HepG2 (cell line): ENCODE data around the gene POU5F1. TPM values are rescaled to one million over a fixed set of nuclear protein-coding genes. Genes with fewer than 3 reads are reported as not detected.
A peak's percentile ranks its signal among the peaks of the same experiment; 100 is the strongest.

Experiments used
- ATF4 ChIP-seq, 2 experiments: fragments of 450-650 bp in 1 of 2; sonication (generic) in 1 of 2; formaldehyde crosslinking; IDR thresholded peaks; 2 replicates each; pipeline versions ENCODE4 v1.5.0 to v1.8.0; 2020 to 2022; ENCODE audit warnings: mild to moderate bottlenecking in 1 of 2, missing genetic modification reagents in 1 of 2
- ATRX ChIP-seq: sonication (generic); formaldehyde crosslinking; IDR thresholded peaks from 2 replicates; pipeline ENCODE4 v1.4.0; 2020; ENCODE audit warnings: missing genetic modification reagents, borderline replicate concordance
- CREM ChIP-seq, 2 experiments: sonication (generic) in 1 of 2; formaldehyde crosslinking in 1 of 2; IDR thresholded peaks; 2 replicates each; pipeline versions ENCODE4 v1.4.0 to v1.6.1; 2016 to 2020; ENCODE audit warnings: antibody characterized with exemption in 1 of 2, mild to moderate bottlenecking in 1 of 2, missing genetic modification reagents in 1 of 2
- EHMT2 ChIP-seq: fragments of 200-600 bp; sonication (generic); IDR thresholded peaks from 2 replicates; pipeline ENCODE4 v1.7.0; 2017; ENCODE audit warnings: antibody characterized with exemption, low read depth, low read length, borderline replicate concordance
- HBP1 ChIP-seq: IDR thresholded peaks from 2 replicates; pipeline ENCODE4 v1.6.1; 2016; ENCODE audit warnings: low read depth, control low read depth
- HNRNPL ChIP-seq: fragments of 200-400 bp; formaldehyde crosslinking; IDR thresholded peaks from 2 replicates; pipeline ENCODE4 v1.6.1; 2017; ENCODE audit warnings: mild to moderate bottlenecking, low read depth, low read length
- HOXA3 ChIP-seq: sonication (generic); formaldehyde crosslinking; IDR thresholded peaks from 2 replicates; pipeline ENCODE4 v1.5.0; 2020; ENCODE audit warnings: missing genetic modification reagents
- IRF2 ChIP-seq: IDR thresholded peaks from 2 replicates; pipeline ENCODE4 v1.6.1; 2018; ENCODE audit warnings: missing genetic modification reagents, missing compliant biosample characterization
- KMT2A ChIP-seq: sonication (generic); formaldehyde crosslinking; IDR thresholded peaks from 2 replicates; pipeline ENCODE4 v1.4.0; 2020; ENCODE audit warnings: missing genetic modification reagents
- MAFG ChIP-seq: sonication (generic); formaldehyde crosslinking; IDR thresholded peaks from 2 replicates; pipeline ENCODE4 v1.5.1; 2020; ENCODE audit warnings: mild to moderate bottlenecking, missing genetic modification reagents
- NFATC3 ChIP-seq: sonication (generic); formaldehyde crosslinking; IDR thresholded peaks from 2 replicates; pipeline ENCODE4 v1.5.1; 2020; ENCODE audit warnings: mild to moderate bottlenecking, missing genetic modification reagents
- PCBP2 ChIP-seq: fragments of 200-400 bp; formaldehyde crosslinking; optimal IDR thresholded peaks from 2 replicates; pipeline ENCODE3; 2018; ENCODE audit warnings: low read length, low read depth; ENCODE audit not compliant: poor library complexity, severe bottlenecking
- POLR2G ChIP-seq: fragments of 200-400 bp; formaldehyde crosslinking; IDR thresholded peaks from 2 replicates; pipeline ENCODE4 v1.6.1; 2018; ENCODE audit warnings: mild to moderate bottlenecking, low read depth, low read length, moderate library complexity
- RAD51 ChIP-seq: fragments of 450-650 bp; IDR thresholded peaks from 2 replicates; pipeline ENCODE4 v1.6.1; 2016; ENCODE audit warnings: borderline replicate concordance
- SIX1 ChIP-seq: sonication (generic); formaldehyde crosslinking; IDR thresholded peaks from 2 replicates; pipeline ENCODE4 v1.4.0; 2020; ENCODE audit warnings: missing genetic modification reagents, borderline replicate concordance
- SOX13 ChIP-seq, 3 experiments: fragments of 450-650 bp in 1 of 3; sonication (generic) in 1 of 3; formaldehyde crosslinking in 1 of 3; IDR thresholded peaks in 2 of 3; conservative IDR thresholded peaks in 1 of 3; 2 replicates each; pipeline versions ENCODE4 v1.5.0 to v1.6.1; 2016 to 2020; ENCODE audit warnings: antibody characterized with exemption in 1 of 3, mild to moderate bottlenecking in 1 of 3, missing compliant biosample characterization in 1 of 3, missing genetic modification reagents in 1 of 3, moderate library complexity in 1 of 3
- TBX2 ChIP-seq: sonication (generic); formaldehyde crosslinking; IDR thresholded peaks from 2 replicates; pipeline ENCODE4 v1.5.0; 2020; ENCODE audit warnings: missing genetic modification reagents, mild to moderate bottlenecking, borderline replicate concordance
- THAP7 ChIP-seq: sonication (generic); formaldehyde crosslinking; IDR thresholded peaks from 2 replicates; pipeline ENCODE4 v1.8.1; 2023; ENCODE audit warnings: mild to moderate bottlenecking, missing genetic modification reagents
- XBP1 ChIP-seq: sonication (generic); formaldehyde crosslinking; IDR thresholded peaks from 2 replicates; pipeline ENCODE4 v1.5.0; 2020; ENCODE audit warnings: missing genetic modification reagents
- ZFYVE20 ChIP-seq: sonication (generic); formaldehyde crosslinking; IDR thresholded peaks from 2 replicates; pipeline ENCODE4 v1.8.0; 2023; ENCODE audit warnings: low read depth, mild to moderate bottlenecking, moderate library complexity, missing genetic modification reagents, borderline replicate concordance
- ZMAT3 ChIP-seq: sonication (generic); formaldehyde crosslinking; conservative IDR thresholded peaks from 2 replicates; pipeline ENCODE4 v1.7.0; 2021; ENCODE audit warnings: missing genetic modification reagents
- ZNF180 ChIP-seq: sonication (generic); formaldehyde crosslinking; IDR thresholded peaks from 2 replicates; pipeline ENCODE4 v1.4.0; 2020; ENCODE audit warnings: low read depth, missing genetic modification reagents, borderline replicate concordance
- ZNF235 ChIP-seq: sonication (generic); formaldehyde crosslinking; IDR thresholded peaks from 2 replicates; pipeline ENCODE4 v1.8.1; 2023; ENCODE audit warnings: mild to moderate bottlenecking, missing genetic modification reagents, borderline replicate concordance
- ZNF260 ChIP-seq: sonication (generic); formaldehyde crosslinking; IDR thresholded peaks from 2 replicates; pipeline ENCODE4 v1.4.0; 2020; ENCODE audit warnings: missing genetic modification reagents, low read depth, mild to moderate bottlenecking, borderline replicate concordance
- ZNF773 ChIP-seq: sonication (generic); formaldehyde crosslinking; IDR thresholded peaks from 2 replicates; pipeline ENCODE4 v1.4.0; 2020; ENCODE audit warnings: missing genetic modification reagents, borderline replicate concordance
- ZNF777 ChIP-seq: sonication (generic); formaldehyde crosslinking; IDR thresholded peaks from 2 replicates; pipeline ENCODE4 v1.4.0; 2020; ENCODE audit warnings: missing genetic modification reagents
- polyA plus RNA-seq, 8 experiments: library from polyadenylated mRNA; depleted of rRNA in 3 of 8; stranded (reverse) in 7 of 8; unstranded in 1 of 8; fragments of >200 nt; fragmentation: Illumina TruSeq in 4 of 8; extraction: Trizol in 4 of 8; gene quantifications; 2 replicates each; pipeline versions ENCODE4 v1.2.1 to v1.2.3, GENCODE V29; 2011 to 2016; ENCODE audit warnings: low read depth in 4 of 8, missing spikeins in 1 of 8, mixed read lengths in 1 of 8; ENCODE audit not compliant: insufficient read depth in 1 of 8
- total RNA-seq, 5 experiments: library from RNA; depleted of rRNA; stranded (reverse); fragments of >200 nt; fragmentation: Illumina TruSeq; extraction: Trizol; gene quantifications; 2 replicates each; pipeline ENCODE4 v1.2.3, GENCODE V29; 2016; ENCODE audit warnings: low read depth in 1 of 5

The POU5F1 gene
- total and polyA plus RNA-seq, 2 of the 13 experiments (the other 11 are each of a cell fraction or from before 2014, with no cell fraction given): 2.5 to 7.2 TPM

- no peak for TF ChIP-seq MAFG (CRISPR knock-in tag)
- TF ChIP-seq POLR2G: no peak
- TF ChIP-seq NFATC3 (CRISPR knock-in tag): no peak
- TF ChIP-seq SIX1 (CRISPR knock-in tag): no peak
- TF ChIP-seq ZNF235 (CRISPR knock-in tag): no peak
- TF ChIP-seq ZFYVE20 (CRISPR knock-in tag): no peak
- TF ChIP-seq ZMAT3 (CRISPR knock-in tag): no peak; the same call in 1 of the 2 replicates
- TF ChIP-seq SOX13 (IDR thresholded peaks at IDR 0.05): no peak
- no peak for TF ChIP-seq SOX13 (CRISPR knock-in tag; conservative IDR thresholded peaks at IDR 0.05 in 1 of 2, IDR thresholded peaks at IDR 0.05 in 1 of 2)
- no peak for TF ChIP-seq XBP1 (CRISPR knock-in tag)
- no peak for TF ChIP-seq ZNF777 (CRISPR knock-in tag)
- no peak for TF ChIP-seq ZNF260 (CRISPR knock-in tag)
- no peak for TF ChIP-seq ATRX (CRISPR knock-in tag)
- 0 out of 2 replicates have a peak, but pooled peaks have one; percentile 59 for TF ChIP-seq ZNF773
- TF ChIP-seq CREM (IDR thresholded peaks at IDR 0.05): no peak
- TF ChIP-seq CREM (CRISPR knock-in tag; IDR thresholded peaks at IDR 0.05): no peak
- TF ChIP-seq ATF4 (CRISPR knock-in tag; IDR thresholded peaks at IDR 0.05): no peak
- TF ChIP-seq HNRNPL: 0 out of 2 replicates have a peak, but pooled peaks have one; percentile 69
- TF ChIP-seq IRF2: no peak
- TF ChIP-seq HBP1 (CRISPR knock-in tag): no peak
- no peak for TF ChIP-seq RAD51
- no peak for TF ChIP-seq KMT2A (CRISPR knock-in tag)
- TF ChIP-seq THAP7: no peak
- TF ChIP-seq HOXA3 (CRISPR knock-in tag): peak; percentile 45; the same call in 1 of the 2 replicates
- no peak for TF ChIP-seq ZNF180
- TF ChIP-seq EHMT2: no peak
- no peak for TF ChIP-seq PCBP2
- no peak; the same call in 1 of the 2 replicates for TF ChIP-seq TBX2 (CRISPR knock-in tag)
These were observed 11.3 kb downstream of the POU5F1 start (continued) for GRCh38 chr6:31158863-31159855.
